ENCODE results near the gene KNG1. TPM values are rescaled to one million over a fixed set of nuclear protein-coding genes. Genes with fewer than 3 reads are reported as not detected.
"Not testable (repeated sequence)": the region's sequence is repeated elsewhere in the genome, so short reads cannot be mapped to it uniquely, and the experiment has no call there.

The KNG1 gene
- total RNA-seq, 4 donors from 2014 or later = not detected

GRCh38 chr3:186696522-186696921 lies 20.6 kb upstream of the KNG1 start:
- H3K4me1 ChIP-seq = no peaks in the 10 kb centered on the region
- TF ChIP-seq CTCF (IDR thresholded peaks at IDR 0.05) (no peak), POLR2A (IDR thresholded peaks at IDR 0.05) (no peak)
- peaks cover 0 to 9% (median 0%) of the 10 kb centered on the region in 4 donors for H3K27me3 ChIP-seq
- intact Hi-C loops (cut with DNase I) = no loop called here
- no peaks in the 10 kb centered on the region for H3K36me3 ChIP-seq
- H3K4me3 ChIP-seq = no peak overlapping the region
- H3K9me3 ChIP-seq = no peaks in the 10 kb centered on the region
- no peak overlapping the region for H3K27ac ChIP-seq
- 93% methylated on average over 2 of the region's 2 CpGs for WGBS, 2 donors
- no peak for DNase-seq

GRCh38 chr3:186697510-186697909 lies 19.6 kb upstream of the KNG1 start:
- 70 to 95% methylated on average over 4 of the region's 4 CpGs for WGBS, 2 donors
- no peak for DNase-seq
- H3K27ac ChIP-seq = no peak overlapping the region
- intact Hi-C loops (cut with DNase I) = no loop called here
- no peaks in the 10 kb centered on the region for H3K9me3 ChIP-seq
- H3K4me3 ChIP-seq = no peak overlapping the region
- peaks cover 0 to under 1% (median 0%) of the 10 kb centered on the region in 4 donors for H3K27me3 ChIP-seq
- TF ChIP-seq POLR2A (IDR thresholded peaks at IDR 0.05) = no peak
- TF ChIP-seq CTCF (IDR thresholded peaks at IDR 0.05) = no peak
- no peaks in the 10 kb centered on the region for H3K4me1 ChIP-seq
- no peaks in the 10 kb centered on the region for H3K36me3 ChIP-seq

GRCh38 chr3:186700267-186700666 lies 16.9 kb upstream of the KNG1 start:
- Histone ChIP-seq H3K36me3 (no peaks in the 10 kb centered on the region), H3K4me1 (no peaks in the 10 kb centered on the region), H3K9me3 (no peaks in the 10 kb centered on the region), H3K27ac (no peak overlapping the region), H3K27me3 (peaks cover 0 to under 1% (median 0%) of the 10 kb centered on the region in 4 donors), H3K4me3 (no peak overlapping the region)
- no peak for DNase-seq
- TF ChIP-seq CTCF (IDR thresholded peaks at IDR 0.05) (no peak), POLR2A (IDR thresholded peaks at IDR 0.05) (no peak)
- WGBS, 2 donors = 88 to 92% methylated on average over 3 of the region's 3 CpGs
- intact Hi-C loops (cut with DNase I) = no loop called here

- H3K27me3 ChIP-seq = peaks cover 0 to 12% (median 0%) of the 10 kb centered on the region in 4 donors
- H3K36me3 ChIP-seq; DNase-seq; H3K4me1 ChIP-seq; H3K27ac ChIP-seq; H3K4me3 ChIP-seq; intact Hi-C loops (cut with DNase I); H3K9me3 ChIP-seq: not testable (repeated sequence)
Measured at GRCh38 chr3:186702451-186702850, 14.7 kb upstream of the KNG1 start.

GRCh38 chr3:186705882-186706780 lies 11.0 kb upstream of the KNG1 start:
- Histone ChIP-seq H3K36me3 (no peaks in the 10 kb centered on the region), H3K9me3 (no peaks in the 10 kb centered on the region), H3K4me3 (no peak overlapping the region), H3K27ac (no peak overlapping the region), H3K4me1 (no peaks in the 10 kb centered on the region), H3K27me3 (peaks cover 0 to 12% (median 0%) of the 10 kb centered on the region in 4 donors)
- intact Hi-C loops (cut with DNase I) = no loop called here
- no peak for TF ChIP-seq CTCF (IDR thresholded peaks at IDR 0.05)
- 65 to 85% methylated on average over 5 to 6 of the region's 6 CpGs for WGBS, 2 donors
- DNase-seq = no peak
